22Rv1 (cell line): ENCODE measurements around the gene CDH15.

Experiments used
- H3K27ac ChIP-seq: fragments of 450-650 bp; 2 replicates; pipeline ENCODE4 v1.5.1; 2017
- CTCF ChIP-seq: fragments of 450-650 bp; IDR thresholded peaks from 2 replicates; pipeline ENCODE4 v1.5.1; 2017; ENCODE audit warnings: mild to moderate bottlenecking
- ZFX ChIP-seq: fragments of 450-650 bp; IDR thresholded peaks from 2 replicates; pipeline ENCODE4 v1.6.1; 2017; ENCODE audit warnings: antibody characterized with exemption, borderline replicate concordance

The CDH15 gene

DNA sequence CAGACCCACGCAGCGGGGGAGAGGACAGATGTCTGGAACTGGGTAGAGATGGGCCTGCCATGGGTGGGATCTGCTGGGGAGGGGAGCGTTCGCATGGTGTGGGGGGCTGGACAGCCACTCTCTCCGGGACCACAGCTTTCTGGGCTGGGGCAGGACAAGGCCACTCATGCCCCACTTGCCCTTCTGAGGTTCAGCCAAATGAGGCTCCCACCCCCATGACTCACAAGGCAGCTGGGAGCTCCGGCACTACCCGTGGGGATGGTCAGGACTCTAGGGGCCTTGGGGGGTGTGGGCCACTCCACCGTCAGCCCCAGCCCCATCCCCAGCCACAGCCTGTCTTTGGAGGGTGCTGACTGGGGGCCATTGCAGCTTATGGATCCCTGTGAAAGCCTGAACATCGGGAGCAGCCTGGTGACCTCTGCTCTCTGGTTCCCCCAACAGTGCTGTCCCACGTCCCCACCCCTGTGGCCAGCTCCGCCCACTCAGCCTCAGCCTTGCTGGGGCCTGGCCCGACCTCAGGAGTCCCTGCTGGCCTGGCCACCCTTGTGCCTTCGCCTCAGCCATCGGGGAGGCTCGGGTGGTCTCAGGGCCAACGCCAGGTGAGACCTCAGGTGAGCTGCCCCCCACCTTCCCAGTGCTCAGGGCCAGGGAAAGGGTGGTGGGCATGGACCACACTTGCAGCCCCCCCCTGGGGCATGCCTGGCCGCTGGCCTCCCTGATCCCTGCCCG, 4.7 kb upstream of the CDH15 start:
- no peak overlapping the region for H3K27ac ChIP-seq
- TF ChIP-seq ZFX (no peak), CTCF (no peak)

- no peak overlapping the region for H3K27ac ChIP-seq
- TF ChIP-seq CTCF: peak; percentile 92
- no peak for TF ChIP-seq ZFX
Observed at GRCh38 chr16:89167425-89167941, 4.1 kb upstream of the CDH15 start.

DNA sequence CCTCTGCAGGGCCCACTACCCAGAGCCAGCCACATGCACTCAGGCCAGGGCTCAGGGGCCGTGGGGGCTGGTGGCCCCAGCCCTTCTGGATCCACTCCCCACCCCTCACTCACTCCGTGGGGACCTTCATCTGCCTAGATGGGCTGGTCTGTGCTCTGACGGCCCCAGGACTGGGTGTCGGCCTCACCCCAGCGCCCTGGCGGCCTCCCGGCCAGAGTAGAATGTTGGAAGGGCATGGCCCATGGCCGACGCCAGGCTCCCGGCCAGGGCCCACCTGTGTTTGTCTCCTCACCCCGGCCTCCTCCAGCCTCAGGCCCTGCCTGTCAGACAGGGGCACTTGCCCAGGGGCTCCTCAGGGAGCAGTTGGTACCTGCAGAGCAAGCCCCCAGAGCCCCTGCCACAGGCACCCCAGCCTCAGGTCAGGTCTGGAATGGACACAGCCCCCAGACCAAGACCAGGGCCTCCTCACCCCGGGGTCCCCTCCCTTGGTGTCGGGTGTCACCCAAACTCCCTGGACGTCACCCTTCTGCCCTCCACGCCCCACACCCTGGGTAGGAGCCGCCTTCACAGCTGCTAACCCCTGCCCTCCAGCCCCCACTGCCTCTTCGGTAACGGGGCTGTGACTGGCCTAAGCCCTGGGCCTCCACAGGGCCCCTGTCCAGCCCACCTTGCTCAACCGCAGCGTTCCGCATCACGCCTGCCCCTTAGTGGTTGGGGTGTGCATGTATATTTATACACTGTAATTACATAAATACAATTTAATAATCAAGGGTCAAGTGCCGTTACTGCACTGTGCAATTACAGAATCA, 3.0 kb upstream of the CDH15 start:
- H3K27ac ChIP-seq: no peak overlapping the region
- TF ChIP-seq CTCF (peak; percentile 37), ZFX (no peak)

DNA sequence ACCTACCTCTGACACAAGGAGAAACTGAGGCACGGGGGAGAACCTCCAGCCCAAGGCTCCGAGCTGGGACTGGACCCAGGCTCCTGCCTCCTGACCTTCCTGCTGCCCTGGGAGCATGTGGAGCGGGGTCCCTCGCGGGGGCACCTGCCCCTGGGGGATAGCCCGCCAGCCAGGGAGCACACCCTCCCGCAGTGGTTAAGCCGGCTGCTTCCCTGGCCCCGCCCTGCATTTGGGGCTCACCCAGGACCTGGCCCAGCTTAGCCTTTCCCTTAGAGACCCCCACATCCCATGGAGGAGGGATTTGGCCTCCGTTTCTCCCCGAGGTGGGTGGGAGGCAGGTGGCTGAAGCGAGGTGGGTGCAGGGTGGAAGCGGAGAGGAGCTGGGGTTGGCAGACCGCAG, 1.8 kb upstream of the CDH15 start:
- TF ChIP-seq ZFX: no peak
- no peak for TF ChIP-seq CTCF
- no peak overlapping the region for H3K27ac ChIP-seq

DNA sequence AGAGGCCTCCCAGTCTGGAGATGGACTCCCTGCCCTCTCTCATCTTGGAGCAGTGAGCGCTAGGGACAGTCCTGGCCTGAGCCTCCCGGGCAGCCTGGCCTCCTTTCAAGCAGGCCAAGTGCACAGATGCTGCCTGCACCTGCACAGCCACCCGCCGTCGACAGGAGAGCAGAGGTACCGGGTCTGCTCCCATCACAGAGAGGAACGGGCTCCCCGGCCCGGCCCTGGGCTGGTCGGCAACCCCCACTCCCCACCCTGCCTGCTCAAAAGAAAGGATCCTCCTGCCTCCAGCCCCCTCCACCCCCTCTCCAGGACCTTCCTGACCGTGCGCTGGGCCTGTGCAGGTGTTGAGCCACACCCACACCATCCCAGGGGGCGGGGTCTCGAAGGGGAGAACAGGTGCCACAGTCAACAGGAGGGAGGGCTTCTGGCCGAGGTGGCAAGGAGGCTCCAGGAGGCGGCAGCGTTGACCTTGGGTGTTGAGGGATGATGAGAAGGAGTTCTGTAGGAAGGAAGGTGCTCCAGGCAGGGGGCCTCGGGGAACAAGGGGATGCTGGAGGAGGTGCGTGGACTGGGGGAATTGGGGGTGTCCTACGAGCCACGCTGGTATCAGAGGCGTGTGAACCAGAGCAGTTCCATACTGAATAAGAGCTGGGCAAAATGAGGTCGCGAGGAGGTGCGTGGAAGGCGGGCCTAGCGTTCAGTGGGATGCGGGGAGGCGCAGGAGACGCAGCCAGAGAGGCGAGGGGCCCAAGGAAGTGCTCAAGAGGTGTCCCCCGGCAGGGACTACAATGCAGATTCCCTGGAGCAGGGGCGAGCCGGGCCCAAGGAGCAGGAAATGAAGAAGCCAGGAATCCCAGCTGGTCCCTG, 967 bp upstream of the CDH15 start:
- H3K27ac ChIP-seq: no peak overlapping the region
- TF ChIP-seq CTCF (peak; percentile 47), ZFX (no peak)

GRCh38 chr16:89172171-89172527, 601 bp downstream of the CDH15 start:
- no peak for TF ChIP-seq CTCF
- TF ChIP-seq ZFX: no peak
- no peak overlapping the region for H3K27ac ChIP-seq
